Stomach (tissue), 9 donors: ENCODE measurements around the gene DTX3L. TPM values are rescaled to one million over a fixed set of nuclear protein-coding genes. Genes with fewer than 3 reads are reported as not detected.

ENCODE experiments used
- DNase-seq, 2 donors: peaks; one replicate each; pipeline versions ENCODE4 v3.0.0 to v3.0.0-alpha.2; 2013 to 2019
- H3K27ac ChIP-seq, 5 donors: fragments of 200-600 bp in 4 of 5; sonication (generic) in 4 of 5; one replicate each; pipeline ENCODE4 v1.5.1; 2013 to 2019; ENCODE audit warnings: mild to moderate bottlenecking in 1 of 5, moderate library complexity in 1 of 5
- H3K27me3 ChIP-seq, 3 donors: fragments of 200-600 bp; sonication (generic); one replicate each; pipeline ENCODE4 v1.5.1; 2017 to 2019; ENCODE audit warnings: mixed run types in 1 of 3
- H3K36me3 ChIP-seq, 4 donors: fragments of 200-600 bp; sonication (generic); 1 replicate in 3 of 4; 2 replicates in 1 of 4; pipeline ENCODE4 v1.5.1; 2016 to 2019
- H3K4me1 ChIP-seq, 4 donors: fragments of 200-600 bp; sonication (generic); one replicate each; pipeline ENCODE4 v1.5.1; 2016 to 2019
- H3K4me3 ChIP-seq, 4 donors: fragments of 200-600 bp; sonication (generic) in 3 of 4; one replicate each; pipeline ENCODE4 v1.5.1; 2016 to 2019; ENCODE audit warnings: mild to moderate bottlenecking in 1 of 4
- H3K9me3 ChIP-seq, 4 donors: fragments of 200-600 bp; sonication (generic); one replicate each; pipeline ENCODE4 v1.5.1; 2016 to 2019
- CTCF ChIP-seq, 7 experiments: fragments of 450-650 bp in 4 of 7; fragments of 200-600 bp in 3 of 7; sonication (generic) in 3 of 7; IDR thresholded peaks; one replicate each; pipeline ENCODE4 v1.5.1; 2016 to 2019; ENCODE audit warnings: antibody characterized with exemption in 7 of 7, control low read depth in 2 of 7, mild to moderate bottlenecking in 1 of 7
- EP300 ChIP-seq: sonication (generic); formaldehyde crosslinking; IDR thresholded peaks from one replicate; pipeline ENCODE4 v1.6.1; 2017; ENCODE audit warnings: antibody characterized with exemption
- POLR2A ChIP-seq, 4 donors: fragments of 450-650 bp; IDR thresholded peaks; one replicate each; pipeline ENCODE4 v1.6.1; 2016; ENCODE audit warnings: antibody characterized with exemption in 4 of 4, control low read depth in 2 of 4, mild to moderate bottlenecking in 1 of 4, moderate library complexity in 1 of 4
- POLR2AphosphoS5 ChIP-seq, 3 donors: sonication (generic); formaldehyde crosslinking; IDR thresholded peaks; one replicate each; pipeline ENCODE4 v1.6.1; 2016; ENCODE audit warnings: antibody characterized with exemption in 3 of 3
- WGBS, 5 donors: extraction: QIAGEN DNeasy Blood & Tissue Kit in 3 of 5; methylation state at CpG; one replicate each; pipeline versions ENCODE4 v1.1.5 to v1.1.7; 2013 to 2018; 5-methylcytosine and 5-hydroxymethylcytosine counted together
- intact Hi-C: fragments of 100-400 bp; cut with DNase I; formaldehyde crosslinking; loops from one replicate; pipeline ENCODE4 v1.15.1; 2023; ENCODE audit warnings: low total_unique reads
- polyA plus RNA-seq, 3 donors: library from polyadenylated mRNA; stranded (reverse); fragments of 200-250 nt; gene quantifications; one replicate each; pipeline ENCODE4 v1.2.3, GENCODE V29; 2013
- total RNA-seq, 5 donors: library from RNA; depleted of rRNA; stranded (reverse); fragments of >200 nt; gene quantifications; one replicate each; pipeline versions ENCODE4 v1.1.0 to v1.2.3, GENCODE V29; 2014 to 2016
- donor health status: healthy with polysubstance abuse.
- donor health status: Bipolar disorder and iron deficiency.
- donor health status: healthy.

The DTX3L gene
- total and polyA plus RNA-seq, 8 donors: 5.8 to 29.0 (median 15.1) TPM

GRCh38 chr3:122578069-122578740 lies 14.1 kb downstream of the DTX3L start:
- H3K4me1 ChIP-seq: peaks cover 0 to 17% (median 6%) of the 10 kb centered on the region in 4 donors
- peak overlapping the region; percentile 43 to 54 (median 48) for H3K4me3 ChIP-seq
- intact Hi-C loops: no loop called here
- peaks cover 0 to 14% (median 9%) of the 10 kb centered on the region in 4 donors for H3K36me3 ChIP-seq
- no peak for TF ChIP-seq POLR2A (IDR thresholded peaks at IDR 0.05)
- no peak for TF ChIP-seq POLR2AphosphoS5 (IDR thresholded peaks at IDR 0.05)
- no peak for TF ChIP-seq CTCF (IDR thresholded peaks at IDR 0.05)
- TF ChIP-seq EP300: no peak
- H3K27ac ChIP-seq: peak overlapping the region in 2 of 5 donors; percentile 30 to 71
- H3K27me3 ChIP-seq: peaks cover 0 to 4% (median 0%) of the 10 kb centered on the region in 3 donors
- WGBS, 5 donors: 45 to 54% (median 49%) methylated on average over 5 of the region's 5 CpGs
- DNase-seq: no peak
- H3K9me3 ChIP-seq: peaks cover 0 to 19% (median 14%) of the 10 kb centered on the region in 4 donors

- Histone ChIP-seq H3K27ac (no peak overlapping the region), H3K4me3 (no peak overlapping the region), H3K9me3 (peaks cover 0 to 27% (median 16%) of the 10 kb centered on the region in 4 donors), H3K27me3 (peaks cover 0 to 4% (median 0%) of the 10 kb centered on the region in 3 donors), H3K4me1 (peaks cover 0 to 13% (median 4%) of the 10 kb centered on the region in 4 donors), H3K36me3 (no peaks in the 10 kb centered on the region)
- DNase-seq: no peak
- intact Hi-C loops: no loop called here
- TF ChIP-seq POLR2A (IDR thresholded peaks at IDR 0.05) (no peak), EP300 (no peak), POLR2AphosphoS5 (IDR thresholded peaks at IDR 0.05) (no peak), CTCF (IDR thresholded peaks at IDR 0.05) (no peak)
- WGBS, 5 donors: 64 to 92% (median 81%) methylated on average over 3 of the region's 3 CpGs
These were observed 16.3 kb downstream of the DTX3L start for GRCh38 chr3:122580470-122580869.

- DNase-seq: no peak
- Histone ChIP-seq H3K4me1 (peaks cover 0 to 13% (median 4%) of the 10 kb centered on the region in 4 donors), H3K4me3 (no peak overlapping the region), H3K27ac (no peak overlapping the region), H3K36me3 (no peaks in the 10 kb centered on the region), H3K9me3 (peaks cover 0 to 27% (median 16%) of the 10 kb centered on the region in 4 donors), H3K27me3 (peaks cover 0 to 4% (median 0%) of the 10 kb centered on the region in 3 donors)
- TF ChIP-seq CTCF (IDR thresholded peaks at IDR 0.05) (no peak), EP300 (no peak), POLR2A (IDR thresholded peaks at IDR 0.05) (no peak), POLR2AphosphoS5 (IDR thresholded peaks at IDR 0.05) (no peak)
- intact Hi-C loops: no loop called here
- 95 to 98% (median 97%) methylated on average over 2 of the region's 2 CpGs for WGBS, 5 donors
These were observed 17.5 kb downstream of the DTX3L start for GRCh38 chr3:122581622-122582021.

- WGBS, 5 donors: 90 to 100% (median 95%) methylated on average over 1 of the region's 1 CpG
- TF ChIP-seq POLR2AphosphoS5 (IDR thresholded peaks at IDR 0.05): no peak
- no peak for TF ChIP-seq CTCF (IDR thresholded peaks at IDR 0.05)
- TF ChIP-seq POLR2A (IDR thresholded peaks at IDR 0.05): no peak
- no peak for TF ChIP-seq EP300
These were observed 18.3 kb downstream of the DTX3L start for GRCh38 chr3:122582390-122582789.

More at GRCh38 chr3:122582390-122582789, 18.3 kb downstream of the DTX3L start:
- DNase-seq: no peak
- no peaks in the 10 kb centered on the region for H3K36me3 ChIP-seq
- H3K9me3 ChIP-seq: peaks cover 0 to 27% (median 16%) of the 10 kb centered on the region in 4 donors
- no peak overlapping the region for H3K4me3 ChIP-seq
- H3K27me3 ChIP-seq: peaks cover 0 to 4% (median 0%) of the 10 kb centered on the region in 3 donors
- intact Hi-C loops: no loop called here
- peaks cover 0 to 9% (median 4%) of the 10 kb centered on the region in 4 donors for H3K4me1 ChIP-seq
- H3K27ac ChIP-seq: no peak overlapping the region
